H1 (cell line): ENCODE measurements around the gene FBXW8. TPM values are rescaled to one million over a fixed set of nuclear protein-coding genes. Genes with fewer than 3 reads are reported as not detected.

Experiments used
- KDM1A ChIP-seq: fragments of 200-600, 300-600 bp; sonication (generic); IDR thresholded peaks from 2 replicates; pipeline ENCODE4 v1.7.1; 2016; ENCODE audit warnings: mild to moderate bottlenecking, low read length, borderline replicate concordance
- polyA plus RNA-seq, 7 experiments: library from polyadenylated mRNA; depleted of rRNA in 3 of 7; stranded (reverse) in 5 of 7; unstranded in 2 of 7; fragments of >200 nt in 5 of 7; fragments of 200-250 nt in 2 of 7; gene quantifications; 1 replicate in 5 of 7; 2 replicates in 1 of 7; 4 replicates in 1 of 7; pipeline versions ENCODE4 v1.2.1 to v1.2.3, GENCODE V29; 2011 to 2013; ENCODE audit warnings: missing spikeins in 2 of 7, mixed read lengths in 2 of 7
- total RNA-seq: library from RNA; stranded (reverse); fragmentation: NEBNext Ultra II Directional; extraction: Animal tissue kit (Norgen Biotek cat#: 25700); gene quantifications from 2 replicates; pipeline ENCODE4 v1.2.1, GENCODE V29; 2021
- TF ChIP-seq, protein P1 (sequence below): IDR thresholded peaks from 2 replicates; pipeline ENCODE4 v1.6.1; 2011; ENCODE audit warnings: low read length, improper control_type of control experiment

FBXW8 gene
- total and polyA plus RNA-seq, 2 of the 8 experiments (the other 6 are each of a cell fraction or from before 2014, with no cell fraction given), result 15.8 to 16.0 TPM

DNA sequence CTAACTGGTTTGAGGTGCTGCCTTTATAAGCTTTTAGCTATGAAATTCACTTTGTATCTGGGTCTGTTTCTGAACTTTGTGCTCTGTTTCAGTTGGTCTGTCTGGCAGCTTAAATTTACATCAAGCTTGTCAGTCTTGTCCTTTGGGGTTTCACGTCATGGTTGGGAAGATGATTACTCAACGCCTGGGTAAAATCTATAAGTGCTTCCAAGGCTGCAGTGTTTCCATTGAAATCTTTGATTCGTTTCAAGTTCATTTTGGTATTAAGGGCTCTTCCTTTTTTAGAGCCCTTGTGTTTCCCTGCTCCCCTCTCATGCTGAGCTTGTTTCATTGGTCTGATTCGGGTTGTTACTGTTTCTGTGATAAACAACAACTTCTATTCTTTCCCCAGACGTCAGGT is 58.2 kb downstream of the FBXW8 start (continued):
- TF ChIP-seq KDM1A, result no peak
- TF ChIP-seq, protein P1, sequence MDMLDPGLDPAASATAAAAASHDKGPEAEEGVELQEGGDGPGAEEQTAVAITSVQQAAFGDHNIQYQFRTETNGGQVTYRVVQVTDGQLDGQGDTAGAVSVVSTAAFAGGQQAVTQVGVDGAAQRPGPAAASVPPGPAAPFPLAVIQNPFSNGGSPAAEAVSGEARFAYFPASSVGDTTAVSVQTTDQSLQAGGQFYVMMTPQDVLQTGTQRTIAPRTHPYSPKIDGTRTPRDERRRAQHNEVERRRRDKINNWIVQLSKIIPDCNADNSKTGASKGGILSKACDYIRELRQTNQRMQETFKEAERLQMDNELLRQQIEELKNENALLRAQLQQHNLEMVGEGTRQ, result no peak
- TF ChIP-seq, all 59 proteins: peak for 0
